Brain microvascular endothelial cell (primary cell): Measurements from ENCODE around the gene ALK.

Source experiments
- DNase-seq: peaks from one replicate; pipeline ENCODE4 v3.0.0-alpha.2; 2020
- H3K27ac ChIP-seq: fragments of 250-450 bp; sonication (Bioruptor Pico); 2 replicates; pipeline ENCODE4 v1.5.1; 2020; ENCODE audit warnings: mild to moderate bottlenecking, moderate library complexity
- H3K27me3 ChIP-seq: fragments of 250-450 bp; sonication (Bioruptor Pico); replicated peaks from 2 replicates; pipeline ENCODE4 v1.5.1; 2020; ENCODE audit warnings: mild to moderate bottlenecking
- H3K36me3 ChIP-seq: fragments of 250-450 bp; sonication (Bioruptor Pico); replicated peaks from 2 replicates; pipeline ENCODE4 v1.5.1; 2020; ENCODE audit warnings: mild to moderate bottlenecking
- H3K4me3 ChIP-seq: 2 replicates; pipeline ENCODE4 v1.5.1; 2011; ENCODE audit warnings: low read depth, mild to moderate bottlenecking, control low read depth, low read length, moderate library complexity
- in situ Hi-C: cut with HindIII; loops from 2 replicates; pipeline ENCODE4 v1.10.0; 2017; ENCODE audit warnings: low sequenced_read_pairs, low pct_ligation_motif_present
- TF ChIP-seq, protein P1 (sequence below): IDR thresholded peaks from 2 replicates; pipeline ENCODE4 v1.5.1; 2011; ENCODE audit warnings: low read depth, mild to moderate bottlenecking, moderate library complexity, low read length, control low read depth, inconsistent platforms; ENCODE audit errors: missing control alignments

The ALK gene

DNA sequence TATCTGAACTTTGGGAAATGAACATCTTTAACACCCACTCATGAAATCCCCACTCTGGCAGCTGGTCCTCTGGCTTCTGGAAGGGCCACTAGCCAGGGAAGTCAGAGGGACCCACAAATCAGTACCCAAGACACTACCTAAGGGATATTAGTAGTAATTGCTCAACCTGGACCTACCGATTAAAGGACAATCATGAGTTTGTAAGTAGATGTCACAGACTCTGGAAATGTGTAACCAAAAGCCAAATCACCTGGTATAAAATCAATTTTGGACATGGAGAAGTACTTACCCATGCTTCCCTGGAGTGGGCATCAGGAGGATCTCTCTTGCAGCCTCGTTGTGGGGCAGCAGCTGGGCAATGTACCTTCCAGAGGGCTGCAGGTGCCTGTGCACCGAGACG is 389.8 kb downstream of the ALK start:
- Histone ChIP-seq H3K4me3 (no peak overlapping the region), H3K27ac (no peak overlapping the region), H3K36me3 (no peaks in the 10 kb centered on the region), H3K27me3 (no peaks in the 10 kb centered on the region)
- in situ Hi-C loops = no loop called here
- TF ChIP-seq, protein P1, sequence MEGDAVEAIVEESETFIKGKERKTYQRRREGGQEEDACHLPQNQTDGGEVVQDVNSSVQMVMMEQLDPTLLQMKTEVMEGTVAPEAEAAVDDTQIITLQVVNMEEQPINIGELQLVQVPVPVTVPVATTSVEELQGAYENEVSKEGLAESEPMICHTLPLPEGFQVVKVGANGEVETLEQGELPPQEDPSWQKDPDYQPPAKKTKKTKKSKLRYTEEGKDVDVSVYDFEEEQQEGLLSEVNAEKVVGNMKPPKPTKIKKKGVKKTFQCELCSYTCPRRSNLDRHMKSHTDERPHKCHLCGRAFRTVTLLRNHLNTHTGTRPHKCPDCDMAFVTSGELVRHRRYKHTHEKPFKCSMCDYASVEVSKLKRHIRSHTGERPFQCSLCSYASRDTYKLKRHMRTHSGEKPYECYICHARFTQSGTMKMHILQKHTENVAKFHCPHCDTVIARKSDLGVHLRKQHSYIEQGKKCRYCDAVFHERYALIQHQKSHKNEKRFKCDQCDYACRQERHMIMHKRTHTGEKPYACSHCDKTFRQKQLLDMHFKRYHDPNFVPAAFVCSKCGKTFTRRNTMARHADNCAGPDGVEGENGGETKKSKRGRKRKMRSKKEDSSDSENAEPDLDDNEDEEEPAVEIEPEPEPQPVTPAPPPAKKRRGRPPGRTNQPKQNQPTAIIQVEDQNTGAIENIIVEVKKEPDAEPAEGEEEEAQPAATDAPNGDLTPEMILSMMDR = no peak
- DNase-seq = no peak

DNA sequence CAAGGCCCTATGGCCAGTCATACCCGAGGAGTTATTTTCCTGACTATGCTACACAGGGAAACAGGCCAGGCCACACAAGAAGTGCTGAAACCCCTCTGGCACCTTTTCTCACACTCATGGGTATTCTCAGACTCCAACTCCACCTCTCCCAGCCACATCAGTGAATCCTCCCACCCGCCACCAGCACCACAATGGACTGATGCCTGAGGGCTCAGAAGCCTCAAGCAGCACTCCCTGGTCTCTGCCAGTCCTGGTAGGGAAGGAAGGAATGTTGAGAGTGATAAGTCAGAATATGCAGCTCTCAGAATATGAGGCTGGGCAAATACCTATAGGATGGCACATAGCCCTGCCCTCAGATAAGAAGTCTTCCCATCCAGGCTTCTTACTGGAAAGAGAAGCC is 391.1 kb downstream of the ALK start:
- no peak overlapping the region for H3K27ac ChIP-seq
- no peak for DNase-seq
- TF ChIP-seq, protein P1 = no peak
- no peak overlapping the region for H3K4me3 ChIP-seq
- no peaks in the 10 kb centered on the region for H3K36me3 ChIP-seq
- in situ Hi-C loops = no loop called here
- no peaks in the 10 kb centered on the region for H3K27me3 ChIP-seq

DNA sequence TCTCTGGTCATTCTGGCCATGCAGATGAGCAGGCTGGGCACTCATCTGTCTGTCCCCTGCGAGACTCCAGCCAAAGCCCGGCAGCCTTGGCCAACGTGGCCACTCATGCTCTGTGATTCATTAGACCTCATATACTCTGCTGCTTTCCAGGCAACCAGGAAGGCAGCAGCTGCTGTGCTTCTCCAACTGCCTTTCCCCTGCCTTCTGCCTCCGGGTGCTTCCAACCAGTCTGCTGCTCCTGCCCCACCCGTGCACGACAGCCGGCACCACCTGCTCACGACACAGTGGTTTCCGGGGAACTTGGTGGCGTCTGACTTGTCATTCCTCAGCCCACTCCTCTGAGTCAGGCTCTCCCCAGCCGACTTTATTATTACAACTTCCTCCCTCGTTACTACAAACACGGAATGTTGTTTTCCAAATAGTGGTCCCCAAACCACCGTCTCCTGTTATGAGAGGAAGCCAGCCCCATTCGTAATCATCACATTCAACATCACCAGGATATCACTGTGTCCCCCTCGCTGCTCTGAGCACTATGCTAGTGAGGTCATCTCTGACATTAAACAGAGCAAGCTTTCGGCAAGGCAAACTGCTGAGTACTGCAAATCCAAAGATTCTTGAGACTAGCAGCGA is 392.4 kb downstream of the ALK start:
- DNase-seq = peak; percentile 82
- H3K4me3 ChIP-seq = peak overlapping the region; percentile 22
- in situ Hi-C loops = no loop called here

DNA sequence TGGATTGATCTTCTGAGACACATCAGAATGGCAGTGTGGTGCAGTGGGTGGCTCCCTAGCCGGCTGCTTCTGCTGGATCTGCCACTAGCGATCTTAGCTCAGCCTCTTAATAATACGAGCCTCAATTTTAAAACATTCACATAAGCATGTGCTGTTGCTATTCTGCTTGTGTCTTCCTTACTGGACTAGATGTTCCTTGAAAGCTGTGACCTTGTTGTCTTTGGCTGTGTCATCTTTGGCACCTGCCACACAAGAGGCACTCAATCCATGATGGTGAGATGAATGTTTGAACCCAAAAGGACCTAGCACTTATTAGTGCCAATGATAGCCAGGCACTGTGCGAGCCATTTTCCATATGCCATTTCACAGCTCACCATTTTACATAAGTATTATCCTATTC is 393.0 kb downstream of the ALK start:
- DNase-seq = no peak
- Histone ChIP-seq H3K27ac (no peak overlapping the region), H3K4me3 (no peak overlapping the region), H3K36me3 (no peaks in the 10 kb centered on the region), H3K27me3 (no peaks in the 10 kb centered on the region)
- TF ChIP-seq, protein P1 = no peak
- in situ Hi-C loops = no loop called here

More for the DNA sequence above, 392.4 kb downstream of the ALK start:
- Histone ChIP-seq H3K27ac (no peak overlapping the region), H3K27me3 (no peaks in the 10 kb centered on the region), H3K36me3 (no peaks in the 10 kb centered on the region)
- TF ChIP-seq, protein P1 = no peak

DNA sequence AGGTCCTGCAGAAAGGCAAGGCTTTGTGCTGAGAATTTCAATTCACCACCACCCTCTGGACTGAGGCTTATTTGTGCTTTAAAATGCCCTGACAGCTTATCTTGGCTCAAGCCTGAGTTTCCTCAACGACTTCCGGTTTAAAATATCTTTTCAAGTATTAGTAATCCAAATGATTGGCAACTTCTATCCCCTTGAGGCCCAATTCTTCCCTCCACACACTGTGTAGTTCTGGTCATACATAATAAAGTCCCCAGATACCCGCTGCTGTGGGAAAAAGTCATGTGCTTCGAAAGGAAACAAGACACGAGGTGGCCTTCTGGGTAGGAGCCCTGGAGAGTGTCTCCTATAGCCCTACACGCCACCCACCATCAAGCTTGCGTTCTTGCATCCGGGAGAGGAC is 393.4 kb downstream of the ALK start:
- peak; percentile 29 for DNase-seq
- TF ChIP-seq, protein P1 = no peak
- Histone ChIP-seq H3K4me3 (no peak overlapping the region), H3K36me3 (no peaks in the 10 kb centered on the region), H3K27ac (no peak overlapping the region), H3K27me3 (no peaks in the 10 kb centered on the region)
- in situ Hi-C loops = no loop called here
